H1 (cell line): ENCODE measurements around the gene SH3RF3. TPM values are rescaled to one million over a fixed set of nuclear protein-coding genes. Genes with fewer than 3 reads are reported as not detected.

Experiments
- CTCF ChIA-PET: fragments of 300-600 bp; sonication (Branson Sonifier 250); formaldehyde crosslinking; loops from one replicate; lab custom pipeline; 2021; ENCODE audit not compliant: partially characterized antibody; lab: Charles Lee
- POLR2A ChIA-PET: fragments of 300-600 bp; sonication (Branson Sonifier 250); formaldehyde crosslinking; loops from one replicate; lab custom pipeline; 2021; ENCODE audit warnings: inconsistent platforms; ENCODE audit not compliant: partially characterized antibody; lab: Charles Lee
- DNase-seq, 2 experiments: peaks; one replicate each; pipeline versions ENCODE4 v3.0.0 to v3.0.0-alpha.2; 2010 to 2022; ENCODE audit warnings: low spot score in 2 of 2, low read depth in 1 of 2, mixed read lengths in 1 of 2
- FAIRE-seq: peaks from 2 replicates; lab custom pipeline; 2011; peaks lifted over from hg19 to GRCh38; lab: Jason Lieb, UNC
- H2AFZ ChIP-seq: 2 replicates; pipeline ENCODE4 v1.8.1; 2012; ENCODE audit warnings: low read length, inconsistent platforms
- H2AK5ac ChIP-seq: 2 replicates; pipeline ENCODE4 v1.6.1; 2013; ENCODE audit warnings: low read depth, low read length
- H2BK120ac ChIP-seq: replicated peaks from 2 replicates; pipeline ENCODE3; 2013; ENCODE audit warnings: low read depth, low read length, inconsistent platforms
- H2BK12ac ChIP-seq: 2 replicates; pipeline ENCODE4 v1.6.1; 2013; ENCODE audit warnings: low read depth, low read length
- H2BK15ac ChIP-seq: 2 replicates; pipeline ENCODE4 v1.6.1; 2013; ENCODE audit warnings: low read length
- H2BK20ac ChIP-seq: 2 replicates; pipeline ENCODE4 v1.6.1; 2013; ENCODE audit warnings: low read length
- H2BK5ac ChIP-seq: 2 replicates; pipeline ENCODE4 v1.6.1; 2013; ENCODE audit warnings: low read depth, low read length
- H3K14ac ChIP-seq: 2 replicates; pipeline ENCODE4 v1.6.1; 2013; ENCODE audit warnings: inconsistent platforms; ENCODE audit not compliant: insufficient read length
- H3K18ac ChIP-seq: 2 replicates; pipeline ENCODE4 v1.6.1; 2013; ENCODE audit warnings: low read length; ENCODE audit errors: extremely low read depth
- H3K23ac ChIP-seq: 2 replicates; pipeline ENCODE4 v1.6.1; 2013; ENCODE audit warnings: inconsistent platforms; ENCODE audit not compliant: insufficient read length
- H3K23me2 ChIP-seq: 2 replicates; pipeline ENCODE4 v1.6.1; 2013; ENCODE audit warnings: low read depth, low read length
- H3K27ac ChIP-seq: 2 replicates; pipeline ENCODE4 v1.6.1; 2011; ENCODE audit warnings: low read depth, low read length, inconsistent platforms
- H3K27me3 ChIP-seq, 4 experiments: replicated peaks in 1 of 4; 1 replicate in 1 of 4; 2 replicates in 3 of 4; pipeline versions ENCODE4 v1.6.1 to v1.8.1; 2011 to 2013; ENCODE audit warnings: low read length in 3 of 4, mild to moderate bottlenecking in 3 of 4, inconsistent platforms in 2 of 4, mixed read lengths in 2 of 4, moderate library complexity in 1 of 4; ENCODE audit not compliant: control insufficient read depth in 3 of 4, insufficient read depth in 3 of 4; ENCODE audit errors: extremely low read depth in 1 of 4
- H3K36me3 ChIP-seq, 4 experiments: 2 replicates each; pipeline versions ENCODE4 v1.6.1 to v1.8.1; 2011 to 2013; ENCODE audit warnings: mild to moderate bottlenecking in 4 of 4, low read length in 3 of 4, moderate library complexity in 2 of 4, control low read depth in 1 of 4, inconsistent platforms in 1 of 4; ENCODE audit not compliant: insufficient read depth in 4 of 4, control insufficient read depth in 2 of 4
- H3K4ac ChIP-seq: replicated peaks from 2 replicates; pipeline ENCODE3; 2013; ENCODE audit warnings: low read length, low read depth, mixed read lengths, inconsistent platforms; ENCODE audit not compliant: insufficient read length
- H3K4me1 ChIP-seq, 4 experiments: replicated peaks in 1 of 4; 1 replicate in 1 of 4; 2 replicates in 3 of 4; pipeline versions ENCODE4 v1.6.1 to v1.8.1; 2011 to 2013; ENCODE audit warnings: low read length in 3 of 4, inconsistent platforms in 2 of 4, mixed read lengths in 1 of 4; ENCODE audit not compliant: insufficient read depth in 4 of 4, control insufficient read depth in 3 of 4
- H3K4me2 ChIP-seq, 2 experiments: 2 replicates each; pipeline versions ENCODE4 v1.6.1 to v1.8.1; 2011 to 2013; ENCODE audit warnings: low read depth in 2 of 2, low read length in 2 of 2, control low read depth in 1 of 2, inconsistent platforms in 1 of 2, mild to moderate bottlenecking in 1 of 2; ENCODE audit not compliant: insufficient read depth in 1 of 2
- H3K4me3 ChIP-seq, 4 experiments: fragments of 200-600, 300-600 bp in 1 of 4; sonication (generic), shearing (Covaris generic), sonication (Bioruptor Twin) in 1 of 4; 2 replicates each; pipeline versions ENCODE4 v1.5.1 to v1.8.1; 2011 to 2016; ENCODE audit warnings: low read length in 4 of 4, low read depth in 3 of 4, control low read depth in 2 of 4, inconsistent platforms in 2 of 4, mild to moderate bottlenecking in 2 of 4, mixed read lengths in 1 of 4, moderate library complexity in 1 of 4; ENCODE audit not compliant: insufficient read depth in 2 of 4; ENCODE audit errors: extremely low read depth in 1 of 4
- H3K56ac ChIP-seq: replicated peaks from 2 replicates; pipeline ENCODE3; 2013; ENCODE audit warnings: low read depth, mild to moderate bottlenecking, mixed read lengths, low read length, inconsistent platforms; ENCODE audit not compliant: insufficient read length
- H3K79me1 ChIP-seq: 2 replicates; pipeline ENCODE4 v1.6.1; 2013; ENCODE audit warnings: low read depth, low read length, control low read depth
- H3K79me2 ChIP-seq, 2 experiments: 2 replicates each; pipeline versions ENCODE4 v1.6.1 to v1.8.1; 2012 to 2013; ENCODE audit warnings: low read length in 2 of 2, mild to moderate bottlenecking in 2 of 2, inconsistent platforms in 1 of 2; ENCODE audit not compliant: insufficient read depth in 2 of 2, control insufficient read depth in 1 of 2
- H3K9ac ChIP-seq, 4 experiments: replicated peaks in 1 of 4; 1 replicate in 1 of 4; 2 replicates in 3 of 4; pipeline versions ENCODE4 v1.6.1 to v1.8.1; 2011 to 2013; ENCODE audit warnings: low read depth in 3 of 4, low read length in 3 of 4, control low read depth in 2 of 4, mild to moderate bottlenecking in 2 of 4, moderate library complexity in 2 of 4, inconsistent platforms in 1 of 4; ENCODE audit errors: extremely low read depth in 1 of 4
- H3K9me3 ChIP-seq, 2 experiments: 2 replicates each; pipeline versions ENCODE4 v1.6.1 to v1.8.1; 2012 to 2013; ENCODE audit warnings: mild to moderate bottlenecking in 2 of 2, moderate library complexity in 2 of 2, control low read depth in 1 of 2, inconsistent platforms in 1 of 2, low read depth in 1 of 2, low read length in 1 of 2, mixed read lengths in 1 of 2; ENCODE audit not compliant: insufficient read depth in 2 of 2
- H4K20me1 ChIP-seq, 2 experiments: replicated peaks in 1 of 2; 2 replicates each; pipeline versions ENCODE3 to v1.8.1; 2011 to 2013; ENCODE audit warnings: inconsistent platforms in 2 of 2, low read length in 2 of 2, mild to moderate bottlenecking in 1 of 2; ENCODE audit not compliant: insufficient read depth in 2 of 2, control insufficient read depth in 1 of 2
- H4K5ac ChIP-seq: 2 replicates; pipeline ENCODE4 v1.6.1; 2013; ENCODE audit warnings: low read length, low read depth, mixed read lengths, inconsistent platforms; ENCODE audit not compliant: insufficient read length
- H4K8ac ChIP-seq: 2 replicates; pipeline ENCODE4 v1.8.0; 2013; ENCODE audit warnings: mild to moderate bottlenecking, moderate library complexity, low read length, inconsistent platforms; ENCODE audit not compliant: insufficient read depth; ENCODE audit errors: extremely low read depth
- H4K91ac ChIP-seq: replicated peaks from 2 replicates; pipeline ENCODE3; 2013; ENCODE audit warnings: low read length, mixed read lengths, inconsistent platforms; ENCODE audit not compliant: insufficient read length
- ASH2L ChIP-seq: fragments of 200-600, 300-600 bp; sonication (generic); IDR thresholded peaks from one replicate; pipeline ENCODE4 v1.7.1; 2017; ENCODE audit warnings: low read length
- BACH1 ChIP-seq: IDR thresholded peaks from 2 replicates; pipeline ENCODE4 v1.6.1; 2012; ENCODE audit warnings: low read length, improper control_type of control experiment
- BRCA1 ChIP-seq: IDR thresholded peaks from 2 replicates; pipeline ENCODE4 v1.6.1; 2012; ENCODE audit warnings: low read depth, low read length, improper control_type of control experiment
- EP300 ChIP-seq, 2 experiments: IDR thresholded peaks; 1 replicate in 1 of 2; 2 replicates in 1 of 2; pipeline ENCODE4 v1.6.1; 2011 to 2012; ENCODE audit warnings: low read depth in 2 of 2, low read length in 2 of 2, mild to moderate bottlenecking in 2 of 2, borderline replicate concordance in 1 of 2, inconsistent platforms in 1 of 2, moderate library complexity in 1 of 2
- EZH2 ChIP-seq: fragments of 200-600 bp; sonication (generic); IDR thresholded peaks from 2 replicates; pipeline ENCODE4 v1.7.1; 2012; ENCODE audit warnings: low read depth, mild to moderate bottlenecking, moderate library complexity, low read length, inconsistent platforms; ENCODE audit not compliant: severe bottlenecking
- JUN ChIP-seq: IDR thresholded peaks from 2 replicates; pipeline ENCODE4 v1.6.1; 2011; ENCODE audit warnings: low read depth, mild to moderate bottlenecking, improper control_type of control experiment, low read length
- JUND ChIP-seq: IDR thresholded peaks from 2 replicates; pipeline ENCODE4 v1.6.1; 2011; ENCODE audit warnings: mild to moderate bottlenecking, improper control_type of control experiment, low read length
- PHF8 ChIP-seq: fragments of 200-600 bp; sonication (generic); conservative IDR thresholded peaks from 2 replicates; pipeline ENCODE4 v1.7.1; 2012; ENCODE audit warnings: low read depth, mild to moderate bottlenecking, inconsistent platforms, low read length, moderate library complexity
- POLR2AphosphoS5 ChIP-seq: IDR thresholded peaks from 2 replicates; pipeline ENCODE4 v1.6.1; 2011; ENCODE audit warnings: low read depth, low read length
- RBBP5 ChIP-seq: IDR thresholded peaks from 2 replicates; pipeline ENCODE4 v1.7.1; 2012; ENCODE audit warnings: low read depth, mild to moderate bottlenecking, inconsistent platforms, low read length, moderate library complexity, borderline replicate concordance
- SIRT6 ChIP-seq: IDR thresholded peaks from one replicate; pipeline ENCODE4 v1.7.1; 2012; ENCODE audit warnings: low read length, inconsistent platforms
- TAF7 ChIP-seq: optimal IDR thresholded peaks from 2 replicates; pipeline ENCODE3; 2011; ENCODE audit warnings: low read depth, mild to moderate bottlenecking, inconsistent platforms, low read length, moderate library complexity, borderline replicate concordance
- WGBS, 2 experiments: shearing (Covaris generic) in 1 of 2; methylation state at CpG; one replicate each; pipeline versions ENCODE4 v1.1.6 to v1.1.7; 2013 to 2015; ENCODE audit warnings: low lambda C conversion rate in 2 of 2, mixed read lengths in 2 of 2, inconsistent platforms in 1 of 2, low coverage in 1 of 2, missing lambda C conversion rate in 1 of 2; ENCODE audit not compliant: insufficient replicate concordance in 2 of 2, insufficient coverage in 1 of 2, insufficient read length in 1 of 2; ENCODE audit errors: extremely low coverage in 1 of 2, missing lambda C conversion rate in 1 of 2; 5-methylcytosine and 5-hydroxymethylcytosine counted together
- polyA plus RNA-seq, 7 experiments: library from polyadenylated mRNA; depleted of rRNA in 3 of 7; stranded (reverse) in 5 of 7; unstranded in 2 of 7; fragments of >200 nt in 5 of 7; fragments of 200-250 nt in 2 of 7; gene quantifications; 1 replicate in 5 of 7; 2 replicates in 1 of 7; 4 replicates in 1 of 7; pipeline versions ENCODE4 v1.2.1 to v1.2.3, GENCODE V29; 2011 to 2013; ENCODE audit warnings: missing spikeins in 2 of 7, mixed read lengths in 2 of 7
- total RNA-seq: library from RNA; stranded (reverse); fragmentation: NEBNext Ultra II Directional; extraction: Animal tissue kit (Norgen Biotek cat#: 25700); gene quantifications from 2 replicates; pipeline ENCODE4 v1.2.1, GENCODE V29; 2021

SH3RF3 gene
- total and polyA plus RNA-seq, 2 of the 8 experiments (the other 6 are each of a cell fraction or from before 2014, with no cell fraction given): 0.11 to 0.65 TPM

- Histone ChIP-seq H3K4me2 (no peak overlapping the region), H2BK12ac (no peak overlapping the region), H4K8ac (no peak overlapping the region), H3K27ac (no peak overlapping the region), H3K36me3 (no peaks in the 10 kb centered on the region), H3K14ac (no peak overlapping the region), H3K23me2 (no peaks in the 10 kb centered on the region), H4K20me1 (no peaks in the 10 kb centered on the region), H3K27me3 (no peaks in the 10 kb centered on the region), H2AFZ (no peak overlapping the region), H3K23ac (no peak overlapping the region), H2BK120ac (no peak overlapping the region), H3K79me1 (no peaks in the 10 kb centered on the region), H4K5ac (no peak overlapping the region), H3K9me3 (no peaks in the 10 kb centered on the region), H3K56ac (no peak overlapping the region), H2BK5ac (no peak overlapping the region), H3K9ac (no peak overlapping the region), H3K18ac (no peak overlapping the region), H2BK15ac (no peak overlapping the region), H3K4ac (no peak overlapping the region), H3K79me2 (no peaks in the 10 kb centered on the region), H4K91ac (no peak overlapping the region), H2AK5ac (no peak overlapping the region), H3K4me3 (no peak overlapping the region), H3K4me1 (no peaks in the 10 kb centered on the region), H2BK20ac (no peak overlapping the region)
- FAIRE-seq (no peak), DNase-seq (no peak)
- POLR2A ChIA-PET: no interaction called here
- 83% methylated on average over 5 of the region's 5 CpGs; no CpG with 5 or more reads in 1 of the 2 experiments for WGBS, 2 experiments
- TF ChIP-seq JUN (no peak), EP300 (IDR thresholded peaks at IDR 0.05; ENCODE audit: borderline replicate concordance in 1 of 2, low read depth in 2 of 2, low read length in 2 of 2) (no peak), JUND (no peak), SIRT6 (no peak), BRCA1 (no peak), BACH1 (no peak), ASH2L (no peak), POLR2AphosphoS5 (no peak), EZH2 (no peak), TAF7 (no peak), RBBP5 (no peak), PHF8 (no peak)
- CTCF ChIA-PET: interaction anchor here (1.6 kb wide), 1 partner anchor 159 kb away, joined by 3 read pairs; no protein-coding TSS in a partner anchor
These were observed 334.9 kb downstream of the SH3RF3 start for GRCh38 chr2:109463891-109464290.
